ENCODE data around the gene MMP1.

Gene MMP1

DNA sequence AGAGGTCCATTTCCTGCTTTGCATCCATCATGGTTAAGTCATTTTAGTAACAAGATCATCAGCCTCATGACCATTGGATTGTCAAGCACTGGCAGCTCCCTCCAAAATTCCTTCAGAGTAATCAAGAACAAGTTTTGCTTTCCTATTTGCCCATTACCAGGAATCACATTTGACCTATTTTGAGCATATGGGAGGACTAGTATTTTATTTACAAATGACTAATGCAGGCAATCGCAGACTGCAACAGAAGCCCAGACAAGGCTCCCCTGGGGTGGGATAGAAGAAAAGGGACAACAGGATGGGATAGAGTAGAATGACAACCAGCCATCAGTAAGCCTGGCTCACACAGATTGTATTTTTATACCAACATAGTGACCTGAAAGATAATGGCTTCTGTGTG, 26.6 kb downstream of the MMP1 start:
- TF ChIP-seq, protein P1, sequence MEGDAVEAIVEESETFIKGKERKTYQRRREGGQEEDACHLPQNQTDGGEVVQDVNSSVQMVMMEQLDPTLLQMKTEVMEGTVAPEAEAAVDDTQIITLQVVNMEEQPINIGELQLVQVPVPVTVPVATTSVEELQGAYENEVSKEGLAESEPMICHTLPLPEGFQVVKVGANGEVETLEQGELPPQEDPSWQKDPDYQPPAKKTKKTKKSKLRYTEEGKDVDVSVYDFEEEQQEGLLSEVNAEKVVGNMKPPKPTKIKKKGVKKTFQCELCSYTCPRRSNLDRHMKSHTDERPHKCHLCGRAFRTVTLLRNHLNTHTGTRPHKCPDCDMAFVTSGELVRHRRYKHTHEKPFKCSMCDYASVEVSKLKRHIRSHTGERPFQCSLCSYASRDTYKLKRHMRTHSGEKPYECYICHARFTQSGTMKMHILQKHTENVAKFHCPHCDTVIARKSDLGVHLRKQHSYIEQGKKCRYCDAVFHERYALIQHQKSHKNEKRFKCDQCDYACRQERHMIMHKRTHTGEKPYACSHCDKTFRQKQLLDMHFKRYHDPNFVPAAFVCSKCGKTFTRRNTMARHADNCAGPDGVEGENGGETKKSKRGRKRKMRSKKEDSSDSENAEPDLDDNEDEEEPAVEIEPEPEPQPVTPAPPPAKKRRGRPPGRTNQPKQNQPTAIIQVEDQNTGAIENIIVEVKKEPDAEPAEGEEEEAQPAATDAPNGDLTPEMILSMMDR (IDR thresholded peaks at IDR 0.05; ENCODE audit: low read length), result no peak
- no peak for TF ChIP-seq EZH2 (IDR thresholded peaks at IDR 0.05; ENCODE audit: borderline replicate concordance, low read length)
- no peak overlapping the region for H3K27ac ChIP-seq (ENCODE audit: low read depth, low read length, poor library complexity, severe bottlenecking)
- H3K4me3 ChIP-seq (ENCODE audit: low read depth, low read length, poor library complexity, severe bottlenecking), result no peak overlapping the region
- H3K9ac ChIP-seq (ENCODE audit: low read length), result no peak overlapping the region
- H3K27me3 ChIP-seq (ENCODE audit: insufficient read depth, low read length), result no peaks in the 10 kb centered on the region
- H2AFZ ChIP-seq (ENCODE audit: low read length), result no peak overlapping the region
- H3K4me1 ChIP-seq (ENCODE audit: insufficient read depth, low read length, severe bottlenecking), result no peaks in the 10 kb centered on the region
- H3K79me2 ChIP-seq (ENCODE audit: insufficient read depth, low read length), result no peaks in the 10 kb centered on the region
- H3F3A ChIP-seq (ENCODE audit: insufficient read depth, low read length), result no peaks in the 10 kb centered on the region
- no peak overlapping the region for H3K4me2 ChIP-seq (ENCODE audit: low read length)
- no peaks in the 10 kb centered on the region for H3K36me3 ChIP-seq (ENCODE audit: insufficient read depth, low read length)
- no peaks in the 10 kb centered on the region for H4K20me1 ChIP-seq (ENCODE audit: insufficient read depth, low read length)
- H3K9me3 ChIP-seq (ENCODE audit: low read length), result no peaks in the 10 kb centered on the region
- H3K9me2 ChIP-seq (ENCODE audit: low read depth, low read length), result no peaks in the 10 kb centered on the region

DNA sequence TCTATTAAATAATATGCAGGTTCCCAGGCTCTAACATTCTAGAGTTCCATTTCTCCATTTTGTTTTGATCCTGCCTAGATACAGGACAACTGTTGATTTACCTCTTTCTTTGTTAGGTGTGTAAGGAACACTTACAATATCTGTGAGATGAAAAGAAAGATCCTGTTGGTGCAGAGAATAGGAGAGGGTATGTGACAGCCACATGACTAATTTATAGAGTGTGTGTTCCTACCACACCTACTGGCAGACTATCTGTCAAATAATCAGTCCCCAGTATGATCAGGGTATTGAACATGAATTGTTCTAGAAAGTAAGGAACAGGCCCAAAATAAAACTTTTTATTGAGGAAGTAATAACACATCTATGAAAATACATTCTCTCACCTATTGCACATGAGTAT, 27.8 kb downstream of the MMP1 start:
- no peaks in the 10 kb centered on the region for H3K9me3 ChIP-seq (ENCODE audit: low read length)
- no peak overlapping the region for H3K4me3 ChIP-seq (ENCODE audit: low read depth, low read length, poor library complexity, severe bottlenecking)
- H4K20me1 ChIP-seq (ENCODE audit: insufficient read depth, low read length), result no peaks in the 10 kb centered on the region
- H3K27me3 ChIP-seq (ENCODE audit: insufficient read depth, low read length), result no peaks in the 10 kb centered on the region
- no peak overlapping the region for H3K27ac ChIP-seq (ENCODE audit: low read depth, low read length, poor library complexity, severe bottlenecking)
- no peaks in the 10 kb centered on the region for H3K36me3 ChIP-seq (ENCODE audit: insufficient read depth, low read length)
- no peak overlapping the region for H3K9ac ChIP-seq (ENCODE audit: low read length)
- no peaks in the 10 kb centered on the region for H3F3A ChIP-seq (ENCODE audit: insufficient read depth, low read length)
- H3K4me2 ChIP-seq (ENCODE audit: low read length), result no peak overlapping the region
- TF ChIP-seq EZH2 (IDR thresholded peaks at IDR 0.05; ENCODE audit: borderline replicate concordance, low read length), result no peak
- TF ChIP-seq, protein P1 (IDR thresholded peaks at IDR 0.05; ENCODE audit: low read length), result no peak
- H3K4me1 ChIP-seq (ENCODE audit: insufficient read depth, low read length, severe bottlenecking), result no peaks in the 10 kb centered on the region
- H3K79me2 ChIP-seq (ENCODE audit: insufficient read depth, low read length), result no peaks in the 10 kb centered on the region
- no peaks in the 10 kb centered on the region for H3K9me2 ChIP-seq (ENCODE audit: low read depth, low read length)
- H2AFZ ChIP-seq (ENCODE audit: low read length), result no peak overlapping the region

DNA sequence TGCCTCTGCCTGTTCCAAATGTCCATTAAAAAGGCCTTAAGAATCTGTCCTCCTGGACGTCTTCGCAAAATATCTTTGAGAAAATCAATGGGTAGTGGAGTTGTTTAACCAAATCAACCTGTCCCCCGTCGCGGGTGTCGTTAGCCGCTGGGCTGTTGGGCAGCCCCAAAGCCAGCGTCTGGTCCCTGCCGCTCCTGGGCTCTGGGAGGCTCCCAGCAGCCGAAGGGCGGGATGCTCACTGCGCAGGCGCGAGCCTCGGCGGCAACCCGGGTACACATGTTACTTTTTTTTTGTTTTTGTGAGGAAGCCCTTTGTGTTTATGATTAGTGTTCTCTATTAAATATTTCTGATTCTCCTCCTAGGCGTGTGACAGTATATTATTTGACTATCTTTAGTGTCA, 30.2 kb downstream of the MMP1 start:
- Histone ChIP-seq H3K9ac (ENCODE audit: low read length) (no peak overlapping the region), H3F3A (ENCODE audit: insufficient read depth, low read length) (no peaks in the 10 kb centered on the region), H3K27ac (ENCODE audit: low read depth, low read length, poor library complexity, severe bottlenecking) (no peak overlapping the region), H3K27me3 (ENCODE audit: insufficient read depth, low read length) (no peaks in the 10 kb centered on the region), H3K9me3 (ENCODE audit: low read length) (no peaks in the 10 kb centered on the region), H3K9me2 (ENCODE audit: low read depth, low read length) (no peaks in the 10 kb centered on the region), H3K36me3 (ENCODE audit: insufficient read depth, low read length) (no peaks in the 10 kb centered on the region), H3K79me2 (ENCODE audit: insufficient read depth, low read length) (no peaks in the 10 kb centered on the region), H2AFZ (ENCODE audit: low read length) (no peak overlapping the region), H4K20me1 (ENCODE audit: insufficient read depth, low read length) (no peaks in the 10 kb centered on the region), H3K4me2 (ENCODE audit: low read length) (no peak overlapping the region), H3K4me1 (ENCODE audit: insufficient read depth, low read length, severe bottlenecking) (no peaks in the 10 kb centered on the region), H3K4me3 (ENCODE audit: low read depth, low read length, poor library complexity, severe bottlenecking) (no peak overlapping the region)
- TF ChIP-seq, protein P1 (IDR thresholded peaks at IDR 0.05; ENCODE audit: low read length), result no peak
- TF ChIP-seq EZH2 (IDR thresholded peaks at IDR 0.05; ENCODE audit: borderline replicate concordance, low read length), result no peak

Measured in OCI-LY1 (cell line).